Measurements from ENCODE around the gene SLC35E3. TPM values are rescaled to one million over a fixed set of nuclear protein-coding genes. Genes with fewer than 3 reads are reported as not detected.

Gene SLC35E3
- total RNA-seq, 4 donors from 2014 or later = 2.9 to 23.1 (median 3.6) TPM

- DNase-seq (ENCODE audit: low spot score in 2 of 2) = no peak
- Histone ChIP-seq H3K4me3 (no peak overlapping the region), H3K27ac (no peak overlapping the region), H3K9me3 (no peaks in the 10 kb centered on the region), H3K27me3 (no peaks in the 10 kb centered on the region), H3K4me1 (peaks cover 0 to 9% (median 0%) of the 10 kb centered on the region in 4 donors), H3K36me3 (peaks cover 0 to 87% (median 12%) of the 10 kb centered on the region in 3 donors)
- WGBS, 2 donors = 96% methylated on average over 5 of the region's 5 CpGs
- no peak for TF ChIP-seq EP300 (IDR thresholded peaks at IDR 0.05)
- TF ChIP-seq CTCF (IDR thresholded peaks at IDR 0.05) = no peak
Observed at GRCh38 chr12:68824131-68824530, 78.2 kb downstream of the SLC35E3 start.

GRCh38 chr12:68824597-68825250 lies 78.7 kb downstream of the SLC35E3 start:
- TF ChIP-seq POLR2A (IDR thresholded peaks at IDR 0.05) = no peak
- TF ChIP-seq EP300 (IDR thresholded peaks at IDR 0.05) = no peak
- no peak for TF ChIP-seq CTCF (IDR thresholded peaks at IDR 0.05)
- peaks cover 0 to 87% (median 12%) of the 10 kb centered on the region in 3 donors for H3K36me3 ChIP-seq
- H3K4me3 ChIP-seq = no peak overlapping the region
- H3K27ac ChIP-seq = no peak overlapping the region
- no peaks in the 10 kb centered on the region for H3K9me3 ChIP-seq
- 92 to 98% methylated on average over 16 of the region's 16 CpGs for WGBS, 2 donors
- peaks cover 0 to 9% (median 0%) of the 10 kb centered on the region in 4 donors for H3K4me1 ChIP-seq
- no peak for DNase-seq (ENCODE audit: low spot score in 2 of 2)
- H3K27me3 ChIP-seq = no peaks in the 10 kb centered on the region

GRCh38 chr12:68825569-68826217 lies 79.7 kb downstream of the SLC35E3 start:
- Histone ChIP-seq H3K36me3 (peaks cover 0 to 91% (median 12%) of the 10 kb centered on the region in 3 donors), H3K4me1 (peaks cover 0 to 9% (median 0%) of the 10 kb centered on the region in 4 donors), H3K27ac (no peak overlapping the region), H3K4me3 (no peak overlapping the region), H3K9me3 (no peaks in the 10 kb centered on the region), H3K27me3 (no peaks in the 10 kb centered on the region)
- TF ChIP-seq POLR2A (IDR thresholded peaks at IDR 0.05) (no peak), CTCF (IDR thresholded peaks at IDR 0.05) (no peak)
- WGBS, 2 donors = 90 to 92% methylated on average over 11 of the region's 11 CpGs
- no peak for DNase-seq (ENCODE audit: low spot score in 2 of 2)

GRCh38 chr12:68827895-68828671 lies 82.1 kb downstream of the SLC35E3 start:
- peaks cover 0 to 94% (median 17%) of the 10 kb centered on the region in 3 donors for H3K36me3 ChIP-seq
- TF ChIP-seq CTCF (IDR thresholded peaks at IDR 0.05) (no peak), EP300 (IDR thresholded peaks at IDR 0.05) (no peak), POLR2A (IDR thresholded peaks at IDR 0.05) (no peak)

GRCh38 chr12:68828672-68829068 lies 82.7 kb downstream of the SLC35E3 start:
- Histone ChIP-seq H3K4me3 (no peak overlapping the region), H3K9me3 (no peaks in the 10 kb centered on the region), H3K4me1 (no peaks in the 10 kb centered on the region), H3K27me3 (no peaks in the 10 kb centered on the region), H3K36me3 (peaks cover 0 to 91% (median 21%) of the 10 kb centered on the region in 3 donors), H3K27ac (no peak overlapping the region)
- 88 to 89% methylated on average over 7 of the region's 7 CpGs for WGBS, 2 donors
- no peak for DNase-seq (ENCODE audit: low spot score in 2 of 2)
- no peak for TF ChIP-seq EP300 (IDR thresholded peaks at IDR 0.05)
- no peak for TF ChIP-seq POLR2A (IDR thresholded peaks at IDR 0.05)
- TF ChIP-seq CTCF (IDR thresholded peaks at IDR 0.05) = no peak

More at GRCh38 chr12:68827895-68828671, 82.1 kb downstream of the SLC35E3 start:
- Histone ChIP-seq H3K4me1 (no peaks in the 10 kb centered on the region), H3K27ac (no peak overlapping the region), H3K27me3 (no peaks in the 10 kb centered on the region), H3K9me3 (no peaks in the 10 kb centered on the region), H3K4me3 (no peak overlapping the region)
- DNase-seq (ENCODE audit: low spot score in 2 of 2) = no peak
- 81 to 86% methylated on average over 5 of the region's 5 CpGs for WGBS, 2 donors
